Endometrial microvascular endothelial cells (primary cell): Measurements from ENCODE around the gene COX7A1. TPM values are rescaled to one million over a fixed set of nuclear protein-coding genes. Genes with fewer than 3 reads are reported as not detected.
"Not testable (repeated sequence)": the region's sequence is repeated elsewhere in the genome, so short reads cannot be mapped to it uniquely, and the experiment has no call there.

Experiments
- in situ Hi-C: cut with HindIII; loops from 2 replicates; pipeline ENCODE4 v1.10.0; 2017; ENCODE audit warnings: low sequenced_read_pairs, low pct_unique_long_range_greater_than_20kb; ENCODE audit errors: inconsistent ontology term
- total RNA-seq: library from RNA; depleted of rRNA; stranded (reverse); fragments of >200 nt; gene quantifications from one replicate; pipeline ENCODE4 v1.2.3, GENCODE V29; 2015; ENCODE audit errors: inconsistent ontology term

Gene COX7A1
- 23.4 TPM for total RNA-seq

GRCh38 chr19:36152352-36153091, at the start of gene COX7A1:
Gene COX7A1 (minus strand): TSS chr19:36152447. CDS start chr19:36152407, 40 bp downstream.
- in situ Hi-C loops: no loop called here

DNA sequence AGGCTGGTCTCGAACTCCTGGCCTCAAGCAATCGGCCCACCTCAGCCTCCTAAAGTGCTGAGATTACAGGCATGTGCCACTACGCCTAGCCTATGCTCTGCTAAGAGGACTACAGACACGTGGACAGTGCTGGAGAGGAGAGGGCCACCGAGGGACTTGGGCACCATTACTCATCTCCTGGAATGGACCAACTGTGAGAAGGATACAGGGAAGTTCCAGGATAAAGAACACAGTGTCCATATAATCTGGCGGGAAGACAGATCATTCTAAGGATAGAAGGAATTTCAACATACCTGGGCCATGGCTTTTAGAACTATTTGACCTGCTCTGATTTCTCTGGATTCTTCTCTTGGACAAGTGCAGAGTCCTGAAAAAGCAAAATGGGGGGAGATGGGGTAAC, 49.4 kb upstream of the COX7A1 start:
- in situ Hi-C loops: no loop called here

GRCh38 chr19:36198119-36198518, 45.9 kb upstream of the COX7A1 start:
- in situ Hi-C loops: no loop called here

DNA sequence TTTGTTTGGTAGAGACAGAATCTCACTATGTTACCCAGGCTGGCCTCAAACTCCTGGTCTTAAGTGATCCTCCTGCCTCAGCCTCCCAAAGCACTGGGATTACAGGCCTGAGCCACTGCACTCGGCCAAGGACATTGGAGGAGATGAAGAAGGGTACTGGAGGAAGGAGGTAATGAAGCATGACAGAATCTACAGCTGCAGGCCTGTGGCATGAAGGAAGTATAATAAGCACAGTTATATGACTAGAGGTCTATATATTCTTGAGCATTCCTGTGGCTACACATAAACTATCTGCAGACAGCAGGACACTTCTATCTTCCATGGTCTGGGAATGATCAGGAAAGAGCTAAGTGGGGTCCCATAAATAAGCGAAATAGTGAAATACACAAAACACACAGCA, 44.0 kb upstream of the COX7A1 start:
- in situ Hi-C loops: no loop called here

- in situ Hi-C loops: not testable (repeated sequence)
Observed at GRCh38 chr19:36186722-36187121, 34.5 kb upstream of the COX7A1 start.

GRCh38 chr19:36183245-36183628, 31.0 kb upstream of the COX7A1 start:
- in situ Hi-C loops: no loop called here

DNA sequence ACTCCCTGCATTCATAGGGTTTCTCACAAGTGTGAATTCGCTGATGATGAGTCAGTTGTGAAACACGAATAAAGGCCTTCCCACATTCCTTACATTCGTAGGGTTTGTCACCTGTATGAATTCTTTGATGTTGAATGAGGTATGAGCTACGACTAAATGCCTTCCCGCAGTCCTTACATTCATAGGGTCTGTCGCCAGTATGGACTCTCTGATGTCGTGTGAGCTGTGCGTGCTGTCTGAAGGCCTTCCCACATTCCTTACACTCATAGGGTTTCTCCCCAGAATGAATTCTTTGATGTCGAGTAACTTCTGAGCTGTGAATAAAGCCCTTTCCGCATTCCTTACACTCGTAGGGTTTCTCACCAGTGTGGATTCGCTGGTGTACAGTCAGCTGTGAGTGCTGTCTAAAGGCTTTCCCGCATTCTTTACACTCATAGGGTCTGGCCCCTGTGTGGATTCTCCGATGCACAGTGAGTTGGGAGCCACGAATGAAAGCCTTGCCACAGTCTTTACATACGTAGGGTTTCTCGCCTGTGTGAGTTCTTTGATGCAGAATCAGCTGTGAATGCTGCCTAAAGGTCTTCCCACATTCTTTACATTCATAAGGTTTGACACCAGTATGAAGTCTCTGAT, 30.5 kb upstream of the COX7A1 start:
- in situ Hi-C loops: no loop called here

- in situ Hi-C loops: not testable (repeated sequence)
Observed at GRCh38 chr19:36179077-36179476, 26.8 kb upstream of the COX7A1 start.

DNA sequence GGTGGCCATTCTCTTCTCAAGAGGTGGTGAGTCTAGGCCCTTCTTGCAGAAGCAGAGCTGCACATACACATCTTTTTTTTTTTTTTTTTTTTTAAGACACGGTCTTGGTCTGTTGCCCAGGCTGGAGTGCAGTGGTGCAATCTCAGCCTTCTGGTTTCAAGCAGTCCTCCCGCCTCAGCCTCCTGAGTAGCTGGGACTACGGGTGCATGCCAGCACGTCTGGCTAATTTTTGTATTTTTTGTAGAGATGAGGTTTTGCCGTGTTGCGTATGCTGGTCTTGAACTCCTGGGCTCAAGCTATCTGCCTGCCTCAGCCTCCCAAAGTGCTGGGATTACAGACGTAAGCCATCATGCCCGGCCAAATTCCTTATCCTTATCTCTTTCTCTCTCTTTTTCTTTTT, 21.6 kb upstream of the COX7A1 start:
- in situ Hi-C loops: not testable (repeated sequence)

GRCh38 chr19:36172852-36173251, 20.6 kb upstream of the COX7A1 start:
- in situ Hi-C loops: no loop called here

GRCh38 chr19:36169084-36169760, 17.0 kb upstream of the COX7A1 start:
- in situ Hi-C loops: no loop called here

- in situ Hi-C loops: no loop called here
Observed at GRCh38 chr19:36163813-36164212, 11.6 kb upstream of the COX7A1 start.

DNA sequence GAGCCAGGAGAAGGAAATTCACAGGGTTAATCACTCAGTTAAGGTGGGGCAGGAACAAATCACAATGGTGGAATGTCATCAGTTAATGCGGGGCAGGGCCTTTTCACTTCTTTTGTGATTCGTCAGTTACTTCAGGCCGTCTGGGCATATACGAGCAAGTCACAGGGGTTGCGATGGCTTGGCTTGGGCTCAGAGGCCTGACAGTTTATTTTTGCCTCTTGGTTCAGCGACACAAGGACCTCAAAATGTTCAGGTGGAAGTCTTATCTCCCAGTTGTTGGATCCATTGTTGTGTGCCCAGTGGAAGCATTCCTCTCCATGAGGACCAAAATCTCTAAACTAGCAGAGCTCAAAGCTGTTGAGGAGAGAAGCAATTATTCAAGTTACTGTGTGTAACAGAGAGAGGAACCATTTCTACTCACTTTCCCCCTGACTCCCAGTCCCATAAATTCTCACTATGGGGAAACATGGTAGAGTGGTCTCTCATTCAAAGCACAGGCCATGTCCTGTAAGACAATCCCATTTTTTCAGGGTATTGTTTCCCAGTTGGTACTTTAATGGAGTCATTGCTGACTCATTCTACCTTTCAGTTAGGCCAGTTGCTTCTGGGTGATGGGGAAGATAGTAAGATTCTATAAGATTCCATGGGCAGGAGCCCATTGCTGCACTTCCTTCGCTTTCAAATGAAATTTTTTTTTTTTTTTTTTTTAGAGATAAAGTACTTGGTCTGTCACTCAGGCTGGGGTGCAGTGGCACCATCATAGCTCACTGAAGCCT, 8.8 kb upstream of the COX7A1 start:
- in situ Hi-C loops: no loop called here

GRCh38 chr19:36153126-36153525, 879 bp upstream of the COX7A1 start:
- in situ Hi-C loops: no loop called here

DNA sequence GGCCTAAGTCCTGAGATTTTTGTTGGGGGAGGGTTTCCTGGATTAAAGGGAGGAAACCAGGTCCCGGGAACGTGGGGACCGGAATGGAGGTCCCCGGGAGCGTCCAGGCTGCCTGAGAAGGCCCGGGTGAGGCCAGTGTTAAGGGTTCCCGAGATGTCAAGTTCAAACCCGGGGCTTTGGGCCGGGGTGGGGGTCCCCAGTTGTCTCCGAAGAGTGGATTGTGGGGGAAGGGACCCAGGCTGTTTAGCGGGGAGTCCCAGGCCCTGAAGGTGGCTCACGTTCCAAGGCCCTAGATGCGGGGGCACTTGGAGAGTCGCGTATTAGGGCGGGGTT, 262 bp downstream of the COX7A1 start:
- in situ Hi-C loops: no loop called here

DNA sequence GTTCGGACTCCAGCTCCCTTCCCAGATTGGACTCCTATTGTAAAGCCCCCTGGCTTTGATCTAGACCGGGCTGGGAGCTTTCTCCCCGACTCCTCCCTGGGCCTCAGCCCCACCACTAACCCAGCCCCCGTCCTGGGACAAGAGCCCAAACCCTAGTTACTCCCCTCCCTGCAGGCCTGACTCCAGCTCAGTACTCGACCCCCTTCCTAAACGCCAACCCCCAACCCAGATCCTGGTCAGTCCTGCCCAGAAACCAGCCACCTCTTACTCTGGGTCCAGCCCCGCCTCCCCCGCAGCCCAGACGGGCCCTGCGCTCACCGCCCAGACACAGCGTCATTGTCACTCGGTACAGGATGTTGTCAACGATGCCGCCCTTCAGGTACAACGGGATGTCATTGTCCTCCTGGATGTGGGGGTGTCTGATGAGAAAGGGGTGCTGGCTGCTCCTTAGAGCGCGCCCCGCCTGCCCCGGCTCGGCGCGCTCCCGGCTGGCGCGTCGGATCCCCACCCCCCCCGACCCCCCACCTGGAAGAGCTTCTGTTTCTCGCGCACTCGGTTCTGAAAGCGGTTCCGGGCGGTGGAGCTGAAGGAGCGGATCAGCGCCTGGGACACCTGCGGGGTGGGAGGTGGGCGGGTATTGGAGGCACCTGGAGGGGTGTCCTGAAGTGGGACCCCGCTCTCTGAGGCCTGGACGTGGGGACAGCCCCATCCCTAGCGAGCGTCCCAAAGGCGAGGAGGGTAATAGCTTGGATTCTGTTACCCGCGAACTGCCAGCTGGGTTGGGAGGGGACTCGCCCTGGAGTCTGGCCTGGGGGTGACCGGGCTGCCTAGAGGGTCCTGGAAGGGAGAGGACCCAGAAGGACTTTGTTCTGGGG, 866 bp downstream of the COX7A1 start:
- in situ Hi-C loops: no loop called here

GRCh38 chr19:36150586-36150985, 1.7 kb downstream of the COX7A1 start:
- in situ Hi-C loops: no loop called here

DNA sequence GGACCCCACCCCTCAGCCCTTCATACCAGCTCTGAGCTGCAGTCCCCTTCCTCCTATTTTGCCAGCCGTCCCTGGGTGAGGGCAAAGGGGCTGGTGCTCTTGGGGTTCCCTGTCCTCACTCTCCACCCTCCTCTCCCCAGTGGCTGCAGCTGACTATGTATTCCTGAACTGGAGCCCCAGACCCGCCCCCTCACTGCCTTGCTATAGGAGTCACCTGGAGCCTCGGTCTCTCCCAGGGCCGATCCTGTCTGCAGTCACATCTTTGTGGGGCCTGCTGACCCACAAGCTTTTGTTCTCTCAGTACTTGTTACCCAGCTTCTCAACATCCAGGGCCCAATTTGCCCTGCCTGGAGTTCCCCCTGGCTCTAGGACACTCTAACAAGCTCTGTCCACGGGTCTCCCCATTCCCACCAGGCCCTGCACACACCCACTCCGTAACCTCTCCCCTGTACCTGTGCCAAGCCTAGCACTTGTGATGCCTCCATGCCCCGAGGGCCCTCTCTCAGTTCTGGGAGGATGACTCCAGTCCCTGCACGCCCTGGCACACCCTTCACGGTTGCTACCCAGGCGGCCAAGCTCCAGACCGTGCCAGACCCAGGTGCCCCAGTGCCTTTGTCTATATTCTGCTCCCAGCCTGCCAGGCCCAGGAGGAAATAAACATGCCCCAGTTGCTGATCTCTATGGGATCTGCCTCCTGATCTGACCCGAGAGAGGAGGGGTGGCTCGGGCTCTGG, 2.4 kb downstream of the COX7A1 start:
- in situ Hi-C loops: no loop called here
